Endodermal cell (in vitro differentiated cells): ENCODE measurements around the gene GPR65. TPM values are rescaled to one million over a fixed set of nuclear protein-coding genes. Genes with fewer than 3 reads are reported as not detected.

ENCODE experiments used
- DNase-seq: peaks from one replicate; pipeline ENCODE4 v3.0.0-alpha.2; 2017
- H3K27ac ChIP-seq: 2 replicates; pipeline ENCODE4 v1.5.1; 2013; ENCODE audit warnings: mild to moderate bottlenecking, low read depth, low read length, moderate library complexity
- H3K27me3 ChIP-seq: 2 replicates; pipeline ENCODE4 v1.6.1; 2013; ENCODE audit warnings: mild to moderate bottlenecking, low read length, moderate library complexity; ENCODE audit not compliant: insufficient read depth, control insufficient read depth, poor library complexity, severe bottlenecking
- H3K36me3 ChIP-seq: 2 replicates; pipeline ENCODE4 v1.7.0; 2013; ENCODE audit warnings: mild to moderate bottlenecking, low read length, moderate library complexity; ENCODE audit not compliant: control insufficient read depth, insufficient read depth
- H3K4me1 ChIP-seq: one replicate; pipeline ENCODE4 v1.7.0; 2013; ENCODE audit warnings: low read length; ENCODE audit not compliant: control insufficient read depth, insufficient read depth
- H3K4me3 ChIP-seq: 2 replicates; pipeline ENCODE4 v1.5.1; 2013; ENCODE audit warnings: mild to moderate bottlenecking, low read length, moderate library complexity
- H3K9ac ChIP-seq: 2 replicates; pipeline ENCODE4 v1.6.1; 2013; ENCODE audit warnings: mild to moderate bottlenecking, low read length, moderate library complexity; ENCODE audit not compliant: poor library complexity, severe bottlenecking; ENCODE audit errors: extremely low read depth
- H3K9me3 ChIP-seq: 2 replicates; pipeline ENCODE4 v1.6.1; 2013; ENCODE audit warnings: mild to moderate bottlenecking, low read length, moderate library complexity; ENCODE audit not compliant: control insufficient read depth
- H3K27ac Mint-ChIP-seq: 2 replicates; pipeline ENCODE4 v1.8.0; 2020; ENCODE audit warnings: mixed read lengths
- H3K27me3 Mint-ChIP-seq: 2 replicates; pipeline ENCODE4 v1.8.0; 2021; ENCODE audit warnings: mild to moderate bottlenecking, mixed read lengths; ENCODE audit not compliant: insufficient read depth
- H3K36me3 Mint-ChIP-seq: 2 replicates; pipeline ENCODE4 v1.8.0; 2020; ENCODE audit warnings: low read depth, mixed read lengths
- H3K4me1 Mint-ChIP-seq: 2 replicates; pipeline ENCODE4 v1.8.0; 2020; ENCODE audit warnings: mixed read lengths
- H3K4me3 Mint-ChIP-seq: 2 replicates; pipeline ENCODE4 v1.8.0; 2020; ENCODE audit warnings: mild to moderate bottlenecking, moderate library complexity, mixed read lengths
- H3K9me3 Mint-ChIP-seq: 2 replicates; pipeline ENCODE4 v1.8.0; 2020; ENCODE audit warnings: mild to moderate bottlenecking, mixed read lengths
- WGBS, 2 experiments: methylation state at CpG; one replicate each; pipeline versions ENCODE4 v1.1.5 to v1.1.7; 2013; ENCODE audit warnings: missing lambda C conversion rate in 2 of 2, mixed read lengths in 1 of 2; ENCODE audit not compliant: insufficient coverage in 1 of 2, insufficient read length in 1 of 2; 5-methylcytosine and 5-hydroxymethylcytosine counted together
- total RNA-seq, 2 donors: library from RNA; stranded (reverse); fragmentation: NEBNext Ultra II Directional in 1 of 2; extraction: Animal tissue kit (Norgen Biotek cat#: 25700) in 1 of 2; gene quantifications; 2 replicates in 1 of 2; 3 replicates in 1 of 2; pipeline ENCODE4 v1.2.1, GENCODE V29; 2021
- TF ChIP-seq, protein P1 (sequence below): fragments of 200-600 bp; sonication (generic); conservative IDR thresholded peaks from 2 replicates; pipeline ENCODE4 v1.5.0; 2021; ENCODE audit warnings: antibody characterized with exemption, mild to moderate bottlenecking

The GPR65 gene
- total RNA-seq, 2 donors from 2014 or later: not detected

DNA sequence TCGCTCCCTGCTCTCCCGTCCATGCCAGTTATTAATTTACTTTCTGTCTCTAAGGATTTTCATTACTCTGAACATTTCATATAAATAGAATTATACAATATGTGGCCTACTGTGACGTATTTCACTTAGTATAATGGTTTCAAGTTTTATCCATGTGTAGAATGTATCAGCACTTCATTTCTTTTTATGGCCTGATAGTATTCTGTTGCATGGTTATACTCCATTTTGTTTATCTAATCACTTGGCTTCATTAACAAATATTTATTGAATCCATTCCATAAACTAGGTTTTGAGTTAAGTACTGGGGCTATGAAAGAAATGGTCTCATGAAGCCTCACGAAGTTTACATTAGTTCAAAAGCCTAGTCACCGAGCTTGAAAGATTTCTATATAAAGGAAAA is 7.6 kb downstream of the GPR65 start:
- no peaks in the 10 kb centered on the region for H3K27me3 ChIP-seq

DNA sequence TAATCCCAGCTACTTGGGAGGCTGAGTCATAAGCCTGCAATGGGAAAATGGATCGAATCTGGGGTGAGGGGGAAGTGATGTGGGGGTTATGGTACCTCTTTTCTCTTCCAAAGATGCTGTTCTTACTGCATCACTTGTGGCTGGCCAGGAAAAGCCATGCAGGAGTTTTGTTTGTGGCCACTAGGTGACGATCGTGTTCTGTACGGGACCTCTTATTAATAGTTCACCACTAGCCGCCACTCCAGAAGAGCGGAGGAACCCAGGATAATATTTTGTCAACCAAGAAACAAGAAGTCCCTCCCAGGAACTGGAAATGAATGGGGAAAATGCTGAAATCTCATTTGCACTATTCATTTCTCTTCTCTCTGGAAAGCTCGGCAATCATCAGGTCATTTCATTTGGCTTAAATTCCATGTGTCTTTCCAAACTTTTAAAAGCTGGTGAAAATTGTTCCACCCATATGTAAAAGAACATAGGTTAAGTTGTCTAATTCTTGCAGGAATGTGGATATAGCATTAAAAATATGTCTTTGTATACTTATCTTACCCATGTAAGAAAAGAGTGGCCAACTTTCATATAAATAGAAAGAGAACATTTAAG is 8.9 kb downstream of the GPR65 start:
- no peak overlapping the region for H3K27ac Mint-ChIP-seq
- TF ChIP-seq, protein P1, sequence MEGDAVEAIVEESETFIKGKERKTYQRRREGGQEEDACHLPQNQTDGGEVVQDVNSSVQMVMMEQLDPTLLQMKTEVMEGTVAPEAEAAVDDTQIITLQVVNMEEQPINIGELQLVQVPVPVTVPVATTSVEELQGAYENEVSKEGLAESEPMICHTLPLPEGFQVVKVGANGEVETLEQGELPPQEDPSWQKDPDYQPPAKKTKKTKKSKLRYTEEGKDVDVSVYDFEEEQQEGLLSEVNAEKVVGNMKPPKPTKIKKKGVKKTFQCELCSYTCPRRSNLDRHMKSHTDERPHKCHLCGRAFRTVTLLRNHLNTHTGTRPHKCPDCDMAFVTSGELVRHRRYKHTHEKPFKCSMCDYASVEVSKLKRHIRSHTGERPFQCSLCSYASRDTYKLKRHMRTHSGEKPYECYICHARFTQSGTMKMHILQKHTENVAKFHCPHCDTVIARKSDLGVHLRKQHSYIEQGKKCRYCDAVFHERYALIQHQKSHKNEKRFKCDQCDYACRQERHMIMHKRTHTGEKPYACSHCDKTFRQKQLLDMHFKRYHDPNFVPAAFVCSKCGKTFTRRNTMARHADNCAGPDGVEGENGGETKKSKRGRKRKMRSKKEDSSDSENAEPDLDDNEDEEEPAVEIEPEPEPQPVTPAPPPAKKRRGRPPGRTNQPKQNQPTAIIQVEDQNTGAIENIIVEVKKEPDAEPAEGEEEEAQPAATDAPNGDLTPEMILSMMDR: peak; percentile 95
- Histone ChIP-seq H3K36me3 (no peaks in the 10 kb centered on the region), H3K9me3 (peaks cover 16% of the 10 kb centered on the region), H3K4me1 (no peaks in the 10 kb centered on the region), H3K9ac (no peak overlapping the region), H3K27me3 (no peaks in the 10 kb centered on the region), H3K27ac (no peak overlapping the region), H3K4me3 (no peak overlapping the region)
- no peaks in the 10 kb centered on the region for H3K36me3 Mint-ChIP-seq
- H3K27me3 Mint-ChIP-seq: no peaks in the 10 kb centered on the region
- 0 to 11% methylated on average over 4 to 7 of the region's 7 CpGs for WGBS, 2 experiments
- DNase-seq: peak; percentile 88
- no peaks in the 10 kb centered on the region for H3K4me1 Mint-ChIP-seq
- peaks cover 9% of the 10 kb centered on the region for H3K9me3 Mint-ChIP-seq
- H3K4me3 Mint-ChIP-seq: no peak overlapping the region

More for the DNA sequence above, 7.6 kb downstream of the GPR65 start:
- H3K27ac Mint-ChIP-seq: no peak overlapping the region
- Histone ChIP-seq H3K4me1 (no peaks in the 10 kb centered on the region), H3K27ac (no peak overlapping the region), H3K4me3 (no peak overlapping the region), H3K36me3 (no peaks in the 10 kb centered on the region), H3K9me3 (peaks cover 16% of the 10 kb centered on the region), H3K9ac (no peak overlapping the region)
- H3K4me3 Mint-ChIP-seq: no peak overlapping the region
- H3K9me3 Mint-ChIP-seq: peaks cover 9% of the 10 kb centered on the region
- 90% methylated on average over 5 of the region's 5 CpGs; no CpG with 5 or more reads in 1 of the 2 experiments for WGBS, 2 experiments
- no peaks in the 10 kb centered on the region for H3K27me3 Mint-ChIP-seq
- TF ChIP-seq, protein P1: no peak
- DNase-seq: no peak
- H3K36me3 Mint-ChIP-seq: no peaks in the 10 kb centered on the region
- no peaks in the 10 kb centered on the region for H3K4me1 Mint-ChIP-seq

DNA sequence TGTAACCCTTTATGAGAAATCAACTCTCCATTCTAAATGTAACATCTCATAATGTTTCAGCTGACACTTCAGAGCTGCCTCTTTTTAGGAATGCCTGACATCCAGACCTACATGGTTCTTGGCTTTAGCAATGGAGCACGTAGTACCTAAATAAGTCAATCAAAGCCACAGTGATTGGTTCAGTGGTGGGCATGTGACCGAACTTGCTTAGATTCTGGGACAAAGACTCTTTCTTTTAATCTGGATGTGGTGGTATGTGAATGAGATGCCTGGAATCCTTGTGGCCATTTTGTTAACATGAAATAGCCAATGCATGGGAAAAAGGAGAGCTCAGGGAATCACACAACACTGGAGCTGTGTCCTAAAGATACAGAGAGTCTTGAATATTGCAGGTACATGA is 11.8 kb downstream of the GPR65 start:
- H3K9ac ChIP-seq: no peak overlapping the region
- H3K27me3 ChIP-seq: no peaks in the 10 kb centered on the region
- H3K36me3 Mint-ChIP-seq: no peaks in the 10 kb centered on the region
- H3K9me3 Mint-ChIP-seq: peaks cover 9% of the 10 kb centered on the region
- 90 to 100% methylated on average over 2 of the region's 2 CpGs for WGBS, 2 experiments
- H3K36me3 ChIP-seq: no peaks in the 10 kb centered on the region
- TF ChIP-seq, protein P1: no peak
- H3K4me3 Mint-ChIP-seq: no peak overlapping the region
- H3K27ac Mint-ChIP-seq: no peak overlapping the region
- peaks cover 8% of the 10 kb centered on the region for H3K4me1 Mint-ChIP-seq
- DNase-seq: no peak
- H3K9me3 ChIP-seq: peaks cover 16% of the 10 kb centered on the region
- no peaks in the 10 kb centered on the region for H3K27me3 Mint-ChIP-seq
- H3K27ac ChIP-seq: no peak overlapping the region
- no peaks in the 10 kb centered on the region for H3K4me1 ChIP-seq
- peak overlapping the region; percentile 12 for H3K4me3 ChIP-seq
